ENCODE data around the gene PACRG. TPM values are rescaled to one million over a fixed set of nuclear protein-coding genes. Genes with fewer than 3 reads are reported as not detected.

Gene PACRG
- total and polyA plus RNA-seq, 2 of the 8 experiments (the other 6 are each of a cell fraction or from before 2014, with no cell fraction given) = 0.44 to 0.54 TPM

DNA sequence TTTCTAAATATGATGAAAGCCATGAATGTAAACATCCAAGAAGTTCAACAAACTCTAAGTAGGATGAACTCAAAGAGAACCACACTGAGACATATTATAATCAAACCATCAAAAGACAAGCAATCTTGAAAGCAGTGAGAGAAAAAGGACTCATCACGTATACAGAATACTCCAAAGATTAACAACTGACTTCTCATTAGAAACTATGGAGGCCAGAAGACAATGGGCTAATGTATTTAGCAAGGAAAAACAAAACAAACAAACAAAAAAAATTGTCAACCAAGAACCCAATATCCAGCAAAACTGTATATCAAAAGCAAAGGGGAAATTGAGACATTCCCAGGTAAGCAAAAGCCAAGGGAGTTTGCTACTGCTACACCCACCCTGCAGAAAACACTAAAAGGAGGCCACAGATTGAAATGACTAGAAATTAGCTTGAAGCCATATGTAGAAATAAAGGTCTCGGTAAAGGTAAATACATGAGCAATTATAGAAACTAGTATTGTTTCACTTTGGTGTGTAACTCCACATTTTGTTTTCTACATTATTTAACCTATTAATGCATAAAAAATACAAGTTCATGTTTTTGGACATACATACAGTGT, 385.7 kb downstream of the PACRG start:
- H3K23ac ChIP-seq (ENCODE audit: insufficient read length) = no peak overlapping the region
- TF ChIP-seq POU5F1 (IDR thresholded peaks at IDR 0.05; ENCODE audit: low read depth, low read length) (no peak), POLR2A (IDR thresholded peaks at IDR 0.05; ENCODE audit: control extremely low read depth in 1 of 2, low read depth in 2 of 2, low read length in 2 of 2) (no peak), GTF2F1 (IDR thresholded peaks at IDR 0.05; ENCODE audit: borderline replicate concordance, low read depth, low read length) (no peak), MAFK (IDR thresholded peaks at IDR 0.05; ENCODE audit: low read depth, low read length) (no peak), PHF8 (conservative IDR thresholded peaks at IDR 0.05; ENCODE audit: low read depth, low read length) (no peak), SIX5 (IDR thresholded peaks at IDR 0.05; ENCODE audit: low read depth, low read length) (no peak), CTCF (IDR thresholded peaks at IDR 0.05; ENCODE audit: control extremely low read depth in 1 of 3, insufficient read depth in 1 of 3, low read depth in 1 of 3, low read length in 3 of 3) (no peak)
- TF ChIP-seq, protein P1, sequence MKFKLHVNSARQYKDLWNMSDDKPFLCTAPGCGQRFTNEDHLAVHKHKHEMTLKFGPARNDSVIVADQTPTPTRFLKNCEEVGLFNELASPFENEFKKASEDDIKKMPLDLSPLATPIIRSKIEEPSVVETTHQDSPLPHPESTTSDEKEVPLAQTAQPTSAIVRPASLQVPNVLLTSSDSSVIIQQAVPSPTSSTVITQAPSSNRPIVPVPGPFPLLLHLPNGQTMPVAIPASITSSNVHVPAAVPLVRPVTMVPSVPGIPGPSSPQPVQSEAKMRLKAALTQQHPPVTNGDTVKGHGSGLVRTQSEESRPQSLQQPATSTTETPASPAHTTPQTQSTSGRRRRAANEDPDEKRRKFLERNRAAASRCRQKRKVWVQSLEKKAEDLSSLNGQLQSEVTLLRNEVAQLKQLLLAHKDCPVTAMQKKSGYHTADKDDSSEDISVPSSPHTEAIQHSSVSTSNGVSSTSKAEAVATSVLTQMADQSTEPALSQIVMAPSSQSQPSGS (IDR thresholded peaks at IDR 0.05; ENCODE audit: low read length) = no peak
- TF ChIP-seq, protein P2, sequence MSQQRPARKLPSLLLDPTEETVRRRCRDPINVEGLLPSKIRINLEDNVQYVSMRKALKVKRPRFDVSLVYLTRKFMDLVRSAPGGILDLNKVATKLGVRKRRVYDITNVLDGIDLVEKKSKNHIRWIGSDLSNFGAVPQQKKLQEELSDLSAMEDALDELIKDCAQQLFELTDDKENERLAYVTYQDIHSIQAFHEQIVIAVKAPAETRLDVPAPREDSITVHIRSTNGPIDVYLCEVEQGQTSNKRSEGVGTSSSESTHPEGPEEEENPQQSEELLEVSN (IDR thresholded peaks at IDR 0.05) = no peak

More for the DNA sequence above, 385.7 kb downstream of the PACRG start:
- Histone ChIP-seq H3K4me3 (ENCODE audit: extremely low read depth in 1 of 4, insufficient read depth in 2 of 4, low read depth in 3 of 4, low read length in 4 of 4) (no peak overlapping the region), H4K91ac (replicated peaks; ENCODE audit: insufficient read length, low read length) (no peak overlapping the region), H2BK15ac (ENCODE audit: low read length) (no peak overlapping the region), H3K9me3 (ENCODE audit: insufficient read depth in 2 of 2, low read depth in 1 of 2, low read length in 1 of 2) (peaks cover 2 to 10% of the 10 kb centered on the region in 2 experiments; a peak in 3 of 4 replicates), H3K9ac (replicated peaks in 1 of 4; ENCODE audit: extremely low read depth in 1 of 4, low read depth in 3 of 4, low read length in 3 of 4) (no peak overlapping the region), H3K79me2 (ENCODE audit: control insufficient read depth in 1 of 2, insufficient read depth in 2 of 2, low read length in 2 of 2) (no peaks in the 10 kb centered on the region), H2AK5ac (ENCODE audit: low read depth, low read length) (no peak overlapping the region), H3K56ac (replicated peaks; ENCODE audit: insufficient read length, low read depth, low read length) (no peak overlapping the region), H3K23me2 (ENCODE audit: low read depth, low read length) (no peaks in the 10 kb centered on the region), H3K4me2 (ENCODE audit: insufficient read depth in 1 of 2, low read depth in 2 of 2, low read length in 2 of 2) (no peak overlapping the region), H3K36me3 (ENCODE audit: control insufficient read depth in 2 of 4, insufficient read depth in 4 of 4, low read length in 3 of 4) (no peaks in the 10 kb centered on the region), H3K79me1 (ENCODE audit: low read depth, low read length) (no peaks in the 10 kb centered on the region), H3K14ac (ENCODE audit: insufficient read length) (no peak overlapping the region), H2BK20ac (ENCODE audit: low read length) (no peak overlapping the region), H3K4me1 (replicated peaks in 1 of 4; ENCODE audit: control insufficient read depth in 3 of 4, insufficient read depth in 4 of 4, low read length in 3 of 4) (no peaks in the 10 kb centered on the region), H4K8ac (ENCODE audit: extremely low read depth, insufficient read depth, low read length) (no peak overlapping the region), H4K5ac (ENCODE audit: insufficient read length, low read depth, low read length) (no peak overlapping the region), H4K20me1 (replicated peaks in 1 of 2; ENCODE audit: control insufficient read depth in 1 of 2, insufficient read depth in 2 of 2, low read length in 2 of 2) (no peaks in the 10 kb centered on the region), H2BK5ac (ENCODE audit: low read depth, low read length) (no peak overlapping the region), H3K4ac (replicated peaks; ENCODE audit: insufficient read length, low read depth, low read length) (no peak overlapping the region), H3K27ac (ENCODE audit: low read depth, low read length) (no peak overlapping the region), H2AFZ (ENCODE audit: low read length) (no peak overlapping the region), H2BK120ac (replicated peaks; ENCODE audit: low read depth, low read length) (no peak overlapping the region), H3K18ac (ENCODE audit: extremely low read depth, low read length) (no peak overlapping the region), H3K27me3 (replicated peaks in 1 of 4; ENCODE audit: control insufficient read depth in 3 of 4, extremely low read depth in 1 of 4, insufficient read depth in 3 of 4, low read length in 3 of 4) (no peaks in the 10 kb centered on the region), H2BK12ac (ENCODE audit: low read depth, low read length) (no peak overlapping the region)
- WGBS, 2 experiments (ENCODE audit: extremely low coverage in 1 of 2, insufficient coverage in 1 of 2, insufficient read length in 1 of 2, insufficient replicate concordance in 2 of 2, low coverage in 1 of 2, low lambda C conversion rate in 2 of 2, missing lambda C conversion rate in 1 of 2) = 94% methylated on average over 2 of the region's 2 CpGs; no CpG with 5 or more reads in 1 of the 2 experiments
- ChIA-PET POLR2A (ENCODE audit: partially characterized antibody) (no interaction called here), CTCF (ENCODE audit: partially characterized antibody) (interaction anchor here (0.6 kb wide), 1 partner anchor 847 kb away, joined by 3 read pairs; no protein-coding TSS in a partner anchor)
- no peak for DNase-seq (ENCODE audit: low read depth in 1 of 2, low spot score in 2 of 2)
- FAIRE-seq = no peak
